Fibroblast of skin of left quadriceps (primary cell): ENCODE results near the gene TBC1D9.

Experiments
- DNase-seq, 2 experiments: peaks; one replicate each; pipeline ENCODE4 v3.0.0-alpha.2; 2013; ENCODE audit warnings: low read depth in 2 of 2

TBC1D9 gene

DNA sequence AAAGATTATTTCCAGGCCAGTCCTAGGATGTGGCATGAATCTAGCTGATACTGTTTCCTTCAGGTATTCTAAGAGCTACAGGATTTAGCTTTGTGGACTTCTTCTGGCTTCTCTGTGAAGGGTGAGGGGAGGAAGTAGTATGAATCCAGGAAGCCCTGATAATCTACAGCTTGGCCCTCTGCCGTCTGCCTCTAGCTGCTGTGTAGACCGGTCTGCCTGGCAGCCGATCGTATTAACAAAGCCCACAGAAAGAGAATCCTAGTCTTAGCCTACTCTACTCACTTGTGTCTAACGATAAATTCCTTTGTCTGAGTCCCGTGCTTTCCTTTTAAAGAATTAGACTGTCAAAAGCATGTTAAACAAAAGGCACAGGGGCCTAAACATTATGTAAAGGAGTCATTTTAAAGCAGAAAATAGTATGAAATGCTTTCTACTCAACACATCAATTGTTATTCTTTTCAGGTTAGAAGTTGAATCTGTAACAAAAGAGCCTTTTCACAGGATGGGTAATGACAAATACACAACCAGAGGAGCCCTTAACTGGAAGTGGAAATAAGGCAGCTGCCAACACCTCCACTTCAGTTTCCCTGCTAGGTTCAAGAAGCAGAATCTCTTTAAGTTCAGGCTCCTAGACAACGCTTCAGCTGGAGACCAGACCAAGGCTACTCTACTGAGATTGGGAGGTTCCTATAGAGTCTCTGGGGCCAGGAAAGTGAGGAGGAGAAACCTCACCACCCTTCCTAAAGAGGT lies 138.5 kb downstream of the TBC1D9 start:
- DNase-seq, result no peak

DNA sequence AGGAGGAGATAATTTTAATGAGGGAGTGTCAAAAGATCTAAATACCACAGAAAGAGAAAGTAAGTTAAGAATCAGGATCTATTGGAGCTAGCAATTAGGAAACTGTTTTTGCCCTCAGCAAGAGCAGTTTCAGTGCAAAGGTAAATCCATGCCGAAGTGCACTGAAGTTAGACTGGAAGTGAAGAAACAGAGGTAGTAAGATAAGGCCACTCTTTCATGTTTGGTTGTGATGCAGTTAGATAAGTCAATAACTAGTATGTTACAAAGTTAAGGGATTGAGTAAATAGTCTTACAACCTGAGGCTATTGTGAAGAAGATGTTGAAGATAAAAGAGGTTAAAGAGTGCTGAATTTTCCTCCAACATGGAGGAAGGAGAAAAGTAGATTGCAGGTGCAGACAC lies 140.7 kb downstream of the TBC1D9 start:
- DNase-seq, result no peak

DNA sequence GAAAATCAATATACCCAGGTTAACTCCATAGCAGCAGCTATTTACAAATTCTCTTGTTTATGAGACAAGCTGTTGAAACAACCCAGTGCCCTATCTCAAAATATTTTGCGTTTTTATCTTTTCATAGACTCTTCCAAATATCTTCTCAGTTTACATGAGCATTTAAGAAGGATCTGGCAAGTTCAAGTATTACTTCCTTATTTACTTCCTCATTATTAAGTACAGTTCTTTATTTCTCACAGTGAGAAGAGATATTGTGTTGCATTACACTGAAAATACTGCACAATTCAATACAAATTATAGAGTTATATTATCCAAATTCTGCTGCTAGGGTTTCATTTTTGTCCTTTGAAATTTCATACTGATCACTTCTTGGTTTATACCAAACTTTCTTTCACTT lies 143.8 kb downstream of the TBC1D9 start:
- no peak for DNase-seq

DNA sequence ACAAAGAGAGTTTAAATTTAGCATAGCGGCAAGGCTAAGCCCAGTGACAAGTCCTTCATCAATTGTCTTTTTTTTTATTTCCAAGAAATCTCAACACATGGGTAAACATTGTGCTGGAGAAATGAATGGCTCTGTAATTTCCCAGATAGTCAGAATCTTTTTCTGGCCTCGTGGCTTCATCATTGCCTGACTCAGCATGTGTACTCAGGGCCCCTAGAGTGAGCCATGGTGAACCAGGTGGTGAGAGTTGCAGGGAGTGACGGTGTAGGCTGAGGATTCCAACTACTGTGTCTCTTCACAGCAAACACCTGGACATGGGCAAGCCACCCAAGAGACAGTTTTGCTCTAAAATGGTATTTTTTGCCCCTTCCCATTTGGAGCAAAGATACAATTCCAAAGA lies 144.3 kb downstream of the TBC1D9 start:
- no peak for DNase-seq

DNA sequence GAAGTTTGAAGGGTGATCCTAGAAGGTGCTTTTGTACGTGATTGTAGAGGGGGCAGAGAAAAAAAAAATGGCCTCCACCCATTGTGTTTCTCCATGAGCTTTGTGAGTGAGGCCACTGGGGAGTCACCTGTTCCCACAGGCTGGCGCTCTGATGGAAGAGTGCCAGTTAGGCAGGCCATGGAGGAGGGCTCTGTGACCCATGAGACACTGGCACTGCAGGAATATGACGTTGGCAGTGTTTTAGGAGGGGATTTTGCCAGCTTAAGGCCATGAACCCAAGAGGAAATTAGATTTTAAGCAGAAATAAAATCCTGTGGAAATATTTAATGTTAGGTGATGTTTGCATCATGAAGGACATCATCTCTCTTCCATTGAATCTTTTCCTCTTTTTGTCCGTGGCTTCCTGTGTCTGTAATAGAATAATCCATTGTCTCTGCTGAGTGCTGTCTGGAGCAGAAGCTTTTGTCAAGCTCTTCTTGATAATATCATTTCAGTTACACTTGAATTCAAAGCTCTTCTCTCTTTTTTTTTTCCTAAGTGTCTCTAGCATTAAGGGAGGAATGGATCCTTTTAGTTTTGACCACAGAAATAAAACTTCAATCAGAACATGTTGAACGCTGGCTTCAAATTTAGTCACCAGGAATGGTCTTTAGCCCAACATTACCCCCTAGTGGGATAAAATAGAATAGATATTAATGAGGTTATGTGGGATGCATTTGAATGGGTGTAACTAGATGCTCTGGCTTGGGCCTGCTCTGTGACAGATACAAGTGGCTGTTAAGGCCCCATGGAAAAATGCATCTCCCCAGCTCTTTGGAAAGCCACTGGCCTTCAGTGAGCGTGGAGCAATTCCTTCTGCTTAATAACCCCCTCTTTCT lies 146.4 kb downstream of the TBC1D9 start:
- DNase-seq, result peak; percentile 32 to 39

DNA sequence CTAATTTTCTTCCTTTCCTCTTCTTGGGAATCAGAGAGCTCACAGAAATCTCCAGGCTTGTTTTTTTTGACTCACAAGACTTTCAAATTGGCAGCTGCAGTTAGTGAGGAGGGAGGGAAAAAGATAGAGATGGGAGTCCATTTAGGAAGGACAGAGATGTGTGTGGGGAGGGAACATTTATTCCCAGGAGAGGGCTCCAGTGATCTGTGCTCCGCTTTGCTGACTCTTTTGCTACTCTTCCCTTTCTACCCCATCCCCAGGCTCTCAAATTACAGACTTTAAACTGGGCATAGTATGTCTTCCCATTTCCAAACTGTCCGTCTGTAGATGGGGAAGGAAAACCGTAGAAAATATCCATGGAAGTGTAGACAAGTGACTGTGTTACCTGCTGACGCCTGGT lies 148.3 kb downstream of the TBC1D9 start:
- no peak for DNase-seq

DNA sequence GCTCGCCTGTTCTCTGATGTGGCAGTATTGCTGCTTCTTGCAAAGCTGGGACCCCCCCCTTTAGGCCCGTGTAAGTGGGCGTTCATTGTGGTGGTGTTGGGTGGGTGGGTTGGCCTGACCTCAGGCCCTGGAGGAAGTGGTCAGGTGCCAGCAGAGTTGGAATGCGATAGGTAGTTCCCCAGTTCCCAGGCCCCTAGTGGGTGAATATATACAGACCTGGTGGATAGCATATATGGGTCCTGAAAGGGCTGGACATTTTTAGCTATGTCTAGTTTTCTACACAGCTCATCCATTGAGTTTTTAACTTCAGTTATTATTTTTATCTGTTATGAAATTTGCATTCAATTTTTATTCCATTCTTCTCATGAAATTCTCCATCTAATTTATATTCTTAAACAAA lies 151.6 kb downstream of the TBC1D9 start:
- no peak for DNase-seq

DNA sequence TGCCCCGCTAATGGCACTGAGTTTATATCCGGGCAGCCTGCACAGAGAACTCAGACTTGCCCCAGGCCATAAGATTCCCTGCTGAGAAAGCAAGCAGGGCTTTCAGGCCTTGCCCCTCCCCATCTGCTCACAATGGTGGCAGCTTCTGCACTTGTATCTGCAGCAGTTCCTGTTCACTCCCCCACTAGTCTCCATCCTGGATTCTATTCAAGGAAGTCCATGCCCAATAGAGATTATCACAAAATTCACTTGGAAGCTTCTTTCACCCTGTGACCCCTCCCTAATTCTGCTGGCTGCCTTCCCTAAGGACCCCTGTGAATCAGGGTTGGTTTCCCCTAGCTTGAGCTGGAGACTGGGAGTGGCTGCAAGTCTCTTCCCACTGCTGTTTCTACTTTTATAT lies 152.9 kb downstream of the TBC1D9 start:
- no peak for DNase-seq

DNA sequence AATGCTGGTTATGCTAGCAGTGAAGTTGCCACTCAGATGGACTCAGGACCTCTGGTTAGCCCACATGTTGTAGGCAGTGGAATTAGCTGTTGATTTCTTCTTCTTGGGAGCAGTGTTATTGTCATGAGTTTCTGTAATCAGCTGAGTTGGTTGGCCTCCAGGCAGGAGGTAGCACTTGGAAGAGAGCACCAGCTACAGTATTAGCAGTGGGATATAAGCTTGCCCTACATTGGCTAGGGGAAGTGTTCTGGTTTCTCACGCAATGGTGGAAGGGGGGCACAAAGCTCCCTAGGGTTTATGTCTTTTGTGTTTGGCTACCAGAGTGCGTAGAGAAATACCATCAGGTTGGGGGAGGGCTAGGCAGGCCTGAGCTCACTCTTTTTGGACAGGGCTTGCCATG lies 153.5 kb downstream of the TBC1D9 start:
- DNase-seq, result no peak

DNA sequence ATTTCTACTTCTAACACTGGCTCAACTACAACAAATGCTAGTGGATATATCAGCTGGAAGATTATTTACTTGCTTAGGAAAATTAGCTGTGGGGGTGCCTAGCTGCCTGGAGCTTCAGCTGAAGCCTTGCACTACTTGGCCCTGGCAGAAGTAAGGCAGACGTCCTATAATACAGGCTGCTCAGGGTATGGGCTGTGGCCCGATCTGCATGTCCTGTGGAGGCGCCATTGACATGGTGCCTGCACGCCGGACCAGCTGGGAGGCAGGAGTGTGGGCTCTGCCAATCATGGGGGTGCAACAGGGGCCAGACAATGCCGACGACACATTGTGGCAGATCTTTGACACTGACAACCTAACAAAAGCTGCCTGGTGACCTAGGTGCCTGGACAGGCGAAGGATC lies 155.8 kb downstream of the TBC1D9 start:
- DNase-seq, result no peak

DNA sequence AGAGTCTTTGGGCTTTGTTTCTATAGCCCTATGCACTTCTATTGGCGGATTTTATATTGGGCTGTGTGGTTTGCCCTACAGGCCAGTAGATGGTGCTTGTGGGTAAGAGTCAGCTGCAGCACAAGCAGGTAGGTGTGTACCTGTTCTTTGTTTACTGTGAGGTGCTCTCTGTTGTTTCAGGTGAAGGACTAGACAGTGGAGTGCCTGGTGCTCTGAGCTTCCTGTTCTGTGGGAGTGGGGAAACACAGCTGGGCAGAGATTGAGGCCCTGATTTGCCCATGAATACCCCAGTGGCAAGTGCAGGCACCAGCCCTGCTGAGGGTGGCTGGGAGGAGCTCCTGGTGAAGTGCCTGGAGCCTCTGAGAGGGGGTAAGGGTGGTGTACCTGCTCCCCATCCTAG lies 161.1 kb downstream of the TBC1D9 start:
- no peak for DNase-seq

DNA sequence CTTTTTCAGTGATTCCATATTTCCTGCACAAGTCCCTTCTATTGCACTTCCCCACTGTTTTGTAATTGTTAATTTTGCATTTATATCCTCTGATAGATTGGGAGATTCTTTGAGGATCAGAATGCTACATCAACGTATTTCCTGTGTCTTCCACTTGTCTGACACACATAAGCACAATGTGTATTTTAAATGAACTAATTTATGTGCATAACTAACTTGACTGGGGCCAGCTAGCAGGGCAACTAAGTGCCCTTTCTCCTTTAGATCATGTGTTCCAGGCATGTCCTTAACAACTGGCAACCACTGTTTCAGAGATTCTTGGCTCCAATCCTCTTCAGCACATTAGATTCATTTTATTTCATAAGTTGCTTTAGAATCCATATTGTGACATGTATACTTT lies 171.7 kb downstream of the TBC1D9 start:
- DNase-seq, result no peak

DNA sequence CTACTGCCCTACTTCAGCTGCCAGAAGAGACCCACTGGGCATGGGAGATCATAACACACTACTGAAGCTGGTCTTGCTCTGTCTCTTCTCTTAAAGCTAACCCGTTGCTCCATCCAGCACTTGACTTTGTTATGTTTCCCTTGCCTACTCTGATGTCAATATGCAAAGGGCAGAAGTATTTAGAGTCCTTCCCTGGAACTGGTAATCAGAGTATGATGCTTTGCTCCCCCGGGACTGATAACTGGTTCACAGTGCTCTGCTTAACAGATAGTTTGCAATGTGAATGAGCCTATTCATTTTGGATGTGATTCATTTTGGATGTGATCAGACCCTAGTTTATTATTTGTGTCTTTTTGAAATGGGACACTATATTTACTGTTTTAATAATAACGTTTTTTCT lies 175.1 kb downstream of the TBC1D9 start:
- DNase-seq, result no peak

DNA sequence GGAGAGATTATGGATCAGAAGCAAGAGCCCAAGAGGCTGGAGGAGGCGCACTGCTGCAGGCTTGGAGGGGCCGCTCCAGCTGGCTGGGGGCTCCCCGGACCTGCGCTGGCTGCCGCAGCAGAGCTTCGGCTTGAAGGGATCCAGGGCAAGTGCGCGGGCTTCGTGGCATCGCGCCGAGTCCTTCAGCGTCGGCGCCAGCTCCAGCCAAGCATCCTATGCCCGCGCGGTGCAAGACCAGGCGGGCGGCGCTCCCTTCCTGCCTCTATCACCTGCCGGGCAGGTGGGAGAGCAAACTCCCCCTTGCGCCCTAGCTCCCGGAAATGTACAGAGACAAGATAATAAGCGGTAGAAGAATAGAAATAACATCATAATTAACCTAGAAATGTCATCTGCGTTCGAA lies 176.9 kb downstream of the TBC1D9 start:
- no peak for DNase-seq

DNA sequence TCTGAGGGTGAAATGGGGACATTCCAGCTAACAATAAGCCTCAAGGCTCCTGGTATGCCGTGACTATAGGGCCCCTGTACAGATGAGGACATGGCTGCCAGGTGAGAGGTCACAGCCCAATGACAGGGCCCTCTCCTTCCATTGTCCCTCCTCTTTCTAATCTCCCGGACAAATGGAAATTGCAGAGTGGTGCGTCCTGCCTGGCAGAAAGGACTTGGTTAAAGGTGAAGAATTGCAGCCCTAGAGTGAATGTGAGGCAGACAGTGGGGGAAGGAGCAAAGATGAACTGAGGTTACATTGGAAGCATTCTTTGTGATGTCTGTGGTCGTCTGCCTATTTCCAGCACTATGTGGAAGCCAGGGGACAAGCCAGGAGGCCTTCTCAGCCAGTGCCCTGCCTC lies 180.7 kb downstream of the TBC1D9 start:
- no peak for DNase-seq

DNA sequence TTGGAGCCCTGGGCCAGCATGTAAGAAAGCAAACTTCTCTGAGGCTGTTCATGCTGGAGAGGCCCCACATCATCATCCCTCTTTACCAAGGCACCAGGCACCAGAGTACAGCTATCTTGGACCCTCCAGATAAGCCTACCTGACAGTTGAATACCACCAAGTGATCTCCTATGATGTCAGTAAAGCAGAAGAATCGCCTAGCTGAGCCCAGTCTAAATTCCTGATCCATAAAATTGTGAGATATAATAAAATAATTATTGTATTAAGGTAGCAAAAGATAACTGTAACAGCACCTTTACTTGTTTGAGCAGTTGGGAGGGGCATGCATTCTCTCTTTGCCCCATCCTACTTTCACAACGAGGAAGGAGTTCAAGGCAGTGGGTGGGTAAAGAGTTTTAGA lies 184.6 kb downstream of the TBC1D9 start:
- no peak for DNase-seq
